H9 (cell line): Measurements from ENCODE around the gene ELANE. TPM values are rescaled to one million over a fixed set of nuclear protein-coding genes. Genes with fewer than 3 reads are reported as not detected.

Experiments
- DNase-seq: peaks from one replicate; pipeline ENCODE4 v3.0.0-alpha.2; 2017
- H2AFZ ChIP-seq: one replicate; pipeline ENCODE4 v1.6.1; 2013; ENCODE audit warnings: mild to moderate bottlenecking, low read length, control low read depth, moderate library complexity
- H2AK5ac ChIP-seq: 2 replicates; pipeline ENCODE4 v1.6.1; 2013; ENCODE audit warnings: low read length, control low read depth, mixed read lengths; ENCODE audit not compliant: insufficient read length
- H2BK120ac ChIP-seq: one replicate; pipeline ENCODE4 v1.6.1; 2013; ENCODE audit warnings: low read depth, mild to moderate bottlenecking, low read length, control low read depth, inconsistent platforms; ENCODE audit not compliant: poor library complexity, severe bottlenecking
- H2BK12ac ChIP-seq: 2 replicates; pipeline ENCODE4 v1.6.1; 2013; ENCODE audit warnings: low read length, control low read depth, mixed read lengths, low read depth; ENCODE audit not compliant: insufficient read length
- H2BK15ac ChIP-seq: 2 replicates; pipeline ENCODE4 v1.6.1; 2013; ENCODE audit warnings: low read depth, low read length, control low read depth
- H2BK20ac ChIP-seq: one replicate; pipeline ENCODE4 v1.6.1; 2013; ENCODE audit warnings: low read depth, mild to moderate bottlenecking, low read length, control low read depth, inconsistent platforms; ENCODE audit not compliant: poor library complexity, severe bottlenecking
- H2BK5ac ChIP-seq: 2 replicates; pipeline ENCODE4 v1.6.1; 2013; ENCODE audit warnings: low read length, control low read depth, mixed read lengths; ENCODE audit not compliant: insufficient read length
- H3K14ac ChIP-seq: 2 replicates; pipeline ENCODE4 v1.6.1; 2013; ENCODE audit warnings: low read length, control low read depth; ENCODE audit not compliant: insufficient read depth
- H3K18ac ChIP-seq: 2 replicates; pipeline ENCODE4 v1.6.1; 2013; ENCODE audit warnings: low read depth, mild to moderate bottlenecking, mixed read lengths, low read length, control low read depth; ENCODE audit not compliant: insufficient read length
- H3K23ac ChIP-seq: 2 replicates; pipeline ENCODE4 v1.6.1; 2013; ENCODE audit warnings: low read length, control low read depth, mixed read lengths, low read depth; ENCODE audit not compliant: insufficient read length
- H3K23me2 ChIP-seq: 2 replicates; pipeline ENCODE4 v1.6.1; 2013; ENCODE audit warnings: low read depth, mild to moderate bottlenecking, mixed read lengths, low read length, control low read depth; ENCODE audit not compliant: insufficient read length, poor library complexity, severe bottlenecking
- H3K27ac ChIP-seq: 2 replicates; pipeline ENCODE4 v1.5.1; 2013; ENCODE audit warnings: low read length, control low read depth, mixed read lengths, low read depth; ENCODE audit not compliant: insufficient read length
- H3K27me3 ChIP-seq: 2 replicates; pipeline ENCODE4 v1.6.1; 2013; ENCODE audit warnings: low read length, control low read depth, inconsistent platforms; ENCODE audit not compliant: insufficient read depth
- H3K4ac ChIP-seq: 2 replicates; pipeline ENCODE4 v1.6.1; 2013; ENCODE audit warnings: low read depth, mild to moderate bottlenecking, control low read depth, inconsistent platforms, low read length, moderate library complexity
- H3K4me1 ChIP-seq: 2 replicates; pipeline ENCODE4 v1.6.1; 2013; ENCODE audit warnings: low read length, control low read depth, inconsistent platforms; ENCODE audit not compliant: insufficient read depth
- H3K4me2 ChIP-seq: 2 replicates; pipeline ENCODE4 v1.6.1; 2013; ENCODE audit warnings: low read length, control low read depth, mixed read lengths; ENCODE audit not compliant: insufficient read length, insufficient read depth
- H3K56ac ChIP-seq: 2 replicates; pipeline ENCODE4 v1.6.1; 2013; ENCODE audit warnings: low read depth, mild to moderate bottlenecking, mixed read lengths, low read length, control low read depth; ENCODE audit not compliant: insufficient read length
- H3K79me1 ChIP-seq: 2 replicates; pipeline ENCODE4 v1.6.1; 2013; ENCODE audit warnings: low read depth, mild to moderate bottlenecking, moderate library complexity, low read length, control low read depth, inconsistent platforms; ENCODE audit not compliant: insufficient read depth, poor library complexity, severe bottlenecking
- H3K79me2 ChIP-seq: 2 replicates; pipeline ENCODE4 v1.6.1; 2013; ENCODE audit warnings: low read length, control low read depth, inconsistent platforms; ENCODE audit not compliant: insufficient read depth
- H3K9ac ChIP-seq: 2 replicates; pipeline ENCODE4 v1.6.1; 2013; ENCODE audit warnings: low read length, control low read depth, mixed read lengths; ENCODE audit not compliant: insufficient read length; ENCODE audit errors: extremely low read depth
- H3K9me3 ChIP-seq: one replicate; pipeline ENCODE4 v1.6.1; 2013; ENCODE audit warnings: low read depth, low read length, inconsistent platforms; ENCODE audit not compliant: control insufficient read depth
- H3T11ph ChIP-seq: one replicate; pipeline ENCODE4 v1.6.1; 2013; ENCODE audit warnings: mild to moderate bottlenecking, low read length, control low read depth, inconsistent platforms
- H4K20me1 ChIP-seq: one replicate; pipeline ENCODE4 v1.6.1; 2013; ENCODE audit not compliant: control insufficient read depth, insufficient read length, insufficient read depth
- H4K5ac ChIP-seq: 2 replicates; pipeline ENCODE4 v1.6.1; 2013; ENCODE audit warnings: low read depth, mild to moderate bottlenecking, mixed read lengths, low read length, control low read depth; ENCODE audit not compliant: insufficient read length
- H4K8ac ChIP-seq: replicated peaks from 2 replicates; pipeline ENCODE4 v1.6.1; 2013; ENCODE audit warnings: low read length, control low read depth, mixed read lengths, low read depth; ENCODE audit not compliant: insufficient read length
- H4K91ac ChIP-seq: 2 replicates; pipeline ENCODE4 v1.6.1; 2013; ENCODE audit warnings: low read depth, mild to moderate bottlenecking, moderate library complexity, mixed read lengths, low read length, control low read depth; ENCODE audit not compliant: insufficient read length
- H3K27ac Mint-ChIP-seq, 3 experiments: 2 replicates in 2 of 3; 3 replicates in 1 of 3; pipeline ENCODE4 v1.8.0; 2020 to 2021; ENCODE audit warnings: mixed read lengths in 3 of 3, mild to moderate bottlenecking in 1 of 3, moderate library complexity in 1 of 3
- H3K27me3 Mint-ChIP-seq: 2 replicates; pipeline ENCODE4 v1.8.0; 2021; ENCODE audit warnings: low read depth, mild to moderate bottlenecking, moderate library complexity, mixed read lengths
- H3K36me3 Mint-ChIP-seq, 3 experiments: 2 replicates in 2 of 3; 3 replicates in 1 of 3; pipeline ENCODE4 v1.8.0; 2020 to 2021; ENCODE audit warnings: low read depth in 3 of 3, mixed read lengths in 3 of 3; ENCODE audit not compliant: insufficient read depth in 1 of 3
- H3K4me1 Mint-ChIP-seq, 2 experiments: 2 replicates each; pipeline ENCODE4 v1.8.0; 2020; ENCODE audit warnings: mixed read lengths in 2 of 2
- H3K4me3 Mint-ChIP-seq, 2 experiments: 2 replicates in 1 of 2; 3 replicates in 1 of 2; pipeline ENCODE4 v1.8.0; 2020 to 2021; ENCODE audit warnings: mild to moderate bottlenecking in 2 of 2, mixed read lengths in 2 of 2, moderate library complexity in 1 of 2
- H3K9me3 Mint-ChIP-seq, 2 experiments: 2 replicates in 1 of 2; 3 replicates in 1 of 2; pipeline ENCODE4 v1.8.0; 2020; ENCODE audit warnings: mild to moderate bottlenecking in 2 of 2, mixed read lengths in 2 of 2, moderate library complexity in 1 of 2
- CTCF ChIP-seq: fragments of 200-600 bp; sonication (generic); conservative IDR thresholded peaks from 3 replicates; pipeline ENCODE4 v1.8.0; 2021; ENCODE audit warnings: antibody characterized with exemption, mild to moderate bottlenecking
- WGBS: extraction: QIAGEN DNeasy Blood & Tissue Kit; methylation state at CpG from one replicate; pipeline ENCODE4 v1.1.7; 2013; ENCODE audit warnings: missing lambda C conversion rate, low lambda C conversion rate, mixed read lengths; ENCODE audit not compliant: insufficient read length; ENCODE audit errors: extremely low coverage; 5-methylcytosine and 5-hydroxymethylcytosine counted together
- total RNA-seq: library from RNA; stranded (reverse); gene quantifications from 2 replicates; pipeline ENCODE4 v1.2.1, GENCODE V29; 2021

The ELANE gene
- total RNA-seq, 1 experiment from 2014 or later, result not detected

GRCh38 chr19:868458-869244 lies 16.5 kb downstream of the ELANE start:
- Histone ChIP-seq H3K18ac (no peak overlapping the region), H4K20me1 (no peaks in the 10 kb centered on the region), H3K4me2 (no peak overlapping the region), H2BK20ac (no peak overlapping the region), H2BK15ac (no peak overlapping the region), H3K14ac (no peak overlapping the region), H3K4me1 (no peaks in the 10 kb centered on the region), H4K91ac (no peak overlapping the region), H3K9me3 (no peaks in the 10 kb centered on the region), H3K9ac (no peak overlapping the region), H2AFZ (no peak overlapping the region), H3K27me3 (no peaks in the 10 kb centered on the region), H3K4ac (no peak overlapping the region), H2BK5ac (no peak overlapping the region), H3K79me1 (no peaks in the 10 kb centered on the region), H2AK5ac (no peak overlapping the region), H4K5ac (no peak overlapping the region), H3K27ac (no peak overlapping the region), H3K56ac (no peak overlapping the region), H2BK120ac (no peak overlapping the region), H3K23me2 (no peaks in the 10 kb centered on the region), H4K8ac (no peak overlapping the region), H3T11ph (no peak overlapping the region), H3K79me2 (no peaks in the 10 kb centered on the region), H3K23ac (no peak overlapping the region), H2BK12ac (no peak overlapping the region)
- no peak overlapping the region; a peak in 1 of 7 replicates for H3K27ac Mint-ChIP-seq
- peaks cover 20 to 47% (median 35%) of the 10 kb centered on the region in 3 experiments for H3K36me3 Mint-ChIP-seq
- no peak for TF ChIP-seq CTCF
- peaks cover 6 to 7% of the 10 kb centered on the region in 2 experiments for H3K9me3 Mint-ChIP-seq
- H3K27me3 Mint-ChIP-seq, result peaks cover 1% of the 10 kb centered on the region; the same call in 1 of the 2 replicates
- no peak for DNase-seq
- no peak overlapping the region for H3K4me3 Mint-ChIP-seq
- WGBS, result no CpG with 5 or more reads among the region's 34 CpGs
- H3K4me1 Mint-ChIP-seq, result peaks cover 8 to 24% of the 10 kb centered on the region in 2 experiments
